Stimulated activated CD8-positive, alpha-beta memory T cell treated with anti-CD3 and anti-CD28 coated beads, Interleukin-4, amount 100 ng/mL, for 24 hours (primary cell): ENCODE results near the gene LILRA6.
"Not testable (repeated sequence)": the region's sequence is repeated elsewhere in the genome, so short reads cannot be mapped to it uniquely, and the experiment has no call there.

ENCODE experiments used
- DNase-seq: peaks from one replicate; pipeline ENCODE4 v3.0.0-alpha.2; 2020; ENCODE audit warnings: low read depth

LILRA6 gene

DNA sequence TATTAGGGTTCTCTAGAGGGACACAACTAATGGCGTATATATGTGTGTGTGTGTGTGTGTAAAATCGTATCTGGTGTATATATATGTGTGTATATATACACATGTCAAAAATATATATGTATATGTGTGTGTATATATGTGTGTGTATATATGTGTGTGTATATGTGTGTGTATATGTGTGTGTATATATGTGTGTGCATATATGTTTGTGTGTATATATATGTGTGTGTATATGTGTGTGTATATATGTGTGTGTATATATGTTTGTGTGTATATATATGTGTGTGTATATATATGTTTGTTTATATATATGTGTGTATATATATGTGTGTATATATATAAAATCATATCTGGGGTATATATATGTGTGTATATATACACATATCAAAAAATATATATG lies 19.9 kb upstream of the LILRA6 start:
- no peak for DNase-seq

DNA sequence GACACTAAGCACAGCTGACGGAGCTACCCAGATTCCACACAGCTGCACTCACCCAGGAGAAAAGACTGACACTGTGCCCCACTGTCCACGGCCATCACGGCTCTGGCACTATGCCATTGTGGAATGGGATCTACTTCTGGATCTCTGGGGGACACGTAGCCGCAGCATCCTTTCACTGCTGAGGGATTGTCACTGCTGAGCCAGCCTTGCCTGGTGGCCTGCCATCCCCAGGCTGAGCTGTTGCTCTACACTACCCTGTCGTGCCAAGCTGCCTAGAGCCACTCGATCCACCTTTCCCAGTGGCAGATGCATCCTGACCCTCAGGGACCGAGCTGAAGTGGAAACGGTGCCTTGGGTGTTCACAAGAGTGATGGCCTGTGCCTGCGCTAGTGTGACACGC lies 19.5 kb upstream of the LILRA6 start:
- DNase-seq: no peak

DNA sequence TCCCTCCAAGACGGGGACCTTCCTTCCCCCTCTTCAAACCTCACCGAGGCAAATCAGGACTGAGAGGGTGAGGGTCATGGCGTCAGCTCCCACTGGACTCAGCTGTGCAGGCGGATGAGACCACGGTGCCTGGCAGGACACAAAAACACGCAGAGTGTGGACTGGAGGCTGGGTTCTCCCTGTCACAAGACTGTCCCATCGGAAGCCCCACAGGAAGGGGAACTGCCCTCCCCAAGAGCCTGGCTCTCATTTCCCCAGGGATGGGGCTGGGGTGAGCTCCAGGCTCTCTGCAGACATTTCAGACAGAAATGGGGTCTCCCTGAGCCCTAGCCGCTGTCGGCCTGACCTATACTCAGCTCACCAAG lies 14.5 kb upstream of the LILRA6 start, which contains the start of gene LILRB5:
TSS of gene LILRB5 (minus strand) at position 158 of the 365 bp plus-strand sequence. CDS start at position 78, 80 bp downstream.
- DNase-seq: no peak

DNA sequence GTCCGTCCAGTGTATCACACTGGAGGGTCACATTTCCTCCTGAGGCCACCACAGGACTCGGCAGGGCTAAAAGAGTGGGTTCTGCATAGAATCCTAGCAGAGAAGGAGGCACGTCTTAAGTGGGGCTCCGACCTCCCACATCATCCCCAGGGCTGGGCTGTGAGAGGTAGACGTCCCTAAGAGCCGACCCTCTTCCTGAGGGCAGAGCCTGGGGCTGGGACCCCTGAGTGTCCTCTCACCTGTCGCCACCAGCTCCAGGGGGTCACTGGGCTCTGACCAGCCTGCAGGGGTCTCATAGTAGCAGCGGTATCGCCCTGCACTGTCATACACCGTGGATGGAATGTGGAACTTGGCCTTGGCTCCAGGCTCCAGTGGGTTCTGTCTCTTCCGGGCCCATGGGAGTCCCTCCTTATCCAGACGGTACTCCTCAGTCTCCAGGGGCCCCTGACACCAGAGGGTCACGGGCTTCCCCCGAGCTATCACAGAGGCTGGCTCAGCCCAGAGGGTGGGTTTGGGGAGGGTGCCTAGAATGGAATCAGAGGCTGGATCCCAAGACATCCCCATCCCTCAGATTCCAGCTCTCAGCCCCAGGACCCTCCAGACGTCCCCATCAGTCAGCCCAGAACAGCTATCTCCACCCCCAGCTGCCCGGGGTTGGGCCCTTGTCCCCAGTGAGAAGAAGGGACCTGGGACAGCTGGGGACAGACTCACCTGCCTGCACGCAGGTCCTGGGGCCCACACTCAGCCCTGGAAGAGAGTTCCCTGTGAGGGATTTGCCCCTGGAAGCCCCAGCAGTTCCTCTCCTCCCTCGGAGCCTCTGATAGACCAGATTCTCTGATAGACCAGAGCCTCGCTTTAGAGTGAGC lies 13.9 kb upstream of the LILRA6 start:
- DNase-seq: no peak

DNA sequence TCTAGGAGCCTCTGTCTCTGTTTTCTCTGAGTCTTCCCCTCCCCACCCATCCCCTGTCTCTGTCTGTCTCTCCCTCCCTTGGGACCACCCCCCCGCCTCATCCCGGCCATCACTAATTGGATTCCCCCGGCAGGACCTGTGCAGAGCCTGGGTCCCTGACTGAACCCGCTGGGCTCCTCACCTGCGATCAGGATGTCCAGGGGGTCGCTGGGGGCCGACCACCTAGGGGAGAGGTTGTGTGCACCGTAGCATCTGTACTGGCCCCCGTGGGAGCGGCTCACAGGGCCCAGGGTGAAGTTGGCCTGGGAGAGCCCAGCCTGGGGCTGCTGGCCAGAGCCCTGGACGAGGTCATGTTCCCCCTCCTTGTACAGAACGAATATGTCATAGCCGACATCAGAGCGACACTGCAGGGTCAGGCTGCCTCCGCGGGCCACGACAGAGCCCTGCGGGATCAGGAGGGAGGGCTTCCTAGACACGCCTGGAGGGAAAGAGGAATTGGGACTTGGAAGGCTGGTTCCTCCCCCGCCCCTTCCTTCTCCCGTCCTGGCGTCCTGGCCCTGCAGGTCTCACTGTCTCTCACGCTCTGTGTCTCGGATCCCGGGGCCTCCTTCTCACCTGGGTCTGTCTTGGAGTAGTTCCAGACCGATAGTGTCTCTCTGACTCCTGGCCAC lies 12.7 kb upstream of the LILRA6 start:
- no peak for DNase-seq

DNA sequence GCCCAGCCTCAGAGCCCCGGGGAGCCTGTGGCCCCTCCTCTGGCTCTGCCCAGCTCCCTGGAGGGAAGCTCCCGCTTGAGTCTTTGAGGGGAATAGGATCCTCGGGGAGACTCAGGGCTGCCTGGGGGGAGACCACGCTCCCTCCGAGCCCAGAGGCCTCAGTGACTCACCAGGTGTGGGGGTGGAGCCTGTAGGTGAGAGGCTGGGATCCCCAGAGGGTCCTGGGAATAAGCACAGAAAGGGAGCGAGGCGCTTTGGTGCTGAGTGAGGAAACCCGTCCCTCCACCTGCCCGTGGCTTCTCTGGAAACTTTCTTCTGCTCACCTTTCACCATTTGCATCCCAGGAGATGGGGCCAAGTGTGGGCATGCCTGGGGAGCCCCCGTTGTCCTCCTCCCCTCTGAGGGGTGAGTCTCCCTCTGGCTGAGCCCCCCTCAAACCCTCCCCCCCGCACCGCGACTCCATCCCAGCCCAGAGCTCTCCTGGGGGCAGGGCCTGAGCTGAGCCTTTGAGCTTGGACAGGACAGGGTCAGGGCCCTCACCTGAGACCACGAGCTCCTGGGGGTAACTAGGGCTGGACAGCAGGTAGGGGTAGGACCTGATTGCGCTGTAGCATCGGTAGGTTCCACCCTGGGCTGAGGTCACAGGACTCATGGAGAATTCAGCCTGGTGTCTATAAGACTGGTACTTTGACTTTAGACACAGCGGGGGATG lies 11.8 kb upstream of the LILRA6 start:
- no peak for DNase-seq

DNA sequence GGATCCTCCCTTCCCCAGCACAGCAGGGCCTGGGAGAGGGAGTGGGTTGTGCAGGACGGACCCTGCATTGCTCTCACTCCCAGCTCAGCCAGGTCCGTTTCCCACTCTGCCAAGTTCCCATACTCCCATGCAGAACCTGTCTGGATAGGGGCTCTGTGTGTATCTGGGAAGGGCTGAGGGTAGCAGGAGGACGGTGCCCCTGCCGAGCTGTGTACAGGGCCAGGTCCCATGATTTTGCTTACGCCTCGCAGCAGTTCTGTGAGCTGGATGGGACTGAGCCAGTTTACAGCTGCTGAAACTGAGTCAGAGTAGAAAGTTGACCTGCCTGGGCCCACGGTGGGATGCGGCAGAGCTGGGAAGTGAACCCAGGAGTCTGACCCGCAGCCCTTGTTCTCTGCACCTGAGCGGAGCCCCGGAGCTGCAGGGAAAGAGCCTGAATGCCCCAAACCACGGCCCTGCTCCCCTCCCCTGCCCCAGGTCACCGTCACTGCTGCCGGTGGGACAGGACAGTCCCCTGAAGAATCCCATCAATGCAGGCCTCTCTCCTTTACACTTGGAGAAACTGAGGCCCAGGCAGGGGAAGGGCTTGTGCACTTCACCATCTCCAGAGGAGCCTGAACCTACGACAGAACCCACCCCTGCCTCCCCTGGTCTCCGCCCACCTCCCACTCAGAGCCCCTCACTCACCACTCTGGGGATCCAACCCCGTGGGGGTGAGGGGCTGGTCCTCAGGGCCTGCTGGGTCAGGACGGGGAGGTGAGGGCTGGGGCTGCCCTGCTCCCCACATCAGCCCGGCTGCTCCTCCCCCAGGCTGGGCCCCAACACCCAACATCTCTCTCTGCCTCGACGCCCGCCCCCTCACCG lies 11.0 kb upstream of the LILRA6 start:
- no peak for DNase-seq

DNA sequence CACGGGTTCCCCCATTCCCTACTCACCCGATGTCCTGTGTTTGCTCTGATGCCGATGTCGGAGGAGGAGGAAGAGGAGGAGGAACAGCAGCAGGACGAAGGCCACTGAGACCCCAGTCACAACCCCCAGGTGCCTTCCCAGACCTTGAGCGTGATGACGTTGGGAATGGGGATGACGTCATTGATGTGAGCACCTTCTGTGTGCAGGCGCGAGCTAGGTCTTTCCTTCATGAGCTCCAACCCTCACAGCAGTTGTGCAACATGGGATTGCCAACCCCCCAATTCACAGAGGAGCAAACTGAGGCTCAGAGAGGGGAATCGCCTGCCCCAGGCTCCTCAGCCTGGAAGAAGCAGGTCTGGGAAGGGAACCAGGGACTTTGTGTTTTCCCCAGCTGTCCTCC lies 10.3 kb upstream of the LILRA6 start:
- no peak for DNase-seq

DNA sequence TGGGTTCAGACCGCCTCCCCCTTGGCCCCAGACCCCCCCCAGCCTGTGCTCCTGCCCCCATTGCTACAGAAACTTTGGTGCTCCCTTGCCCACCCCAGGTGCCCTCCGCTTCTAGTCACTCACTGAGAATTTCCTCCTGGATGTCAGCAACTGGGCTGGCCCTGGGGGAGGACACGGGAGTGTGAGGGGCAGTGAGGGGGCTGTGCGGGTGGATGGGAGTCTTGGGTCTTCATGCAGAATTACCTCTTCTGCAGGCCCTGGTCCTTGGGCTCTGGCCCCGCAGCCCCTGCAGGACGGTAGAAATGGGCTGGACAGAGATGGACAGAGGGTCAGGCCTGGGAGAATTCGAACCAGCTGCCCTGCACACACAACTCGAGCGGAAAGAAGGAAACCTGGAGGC lies 9.7 kb upstream of the LILRA6 start:
- DNase-seq: no peak

DNA sequence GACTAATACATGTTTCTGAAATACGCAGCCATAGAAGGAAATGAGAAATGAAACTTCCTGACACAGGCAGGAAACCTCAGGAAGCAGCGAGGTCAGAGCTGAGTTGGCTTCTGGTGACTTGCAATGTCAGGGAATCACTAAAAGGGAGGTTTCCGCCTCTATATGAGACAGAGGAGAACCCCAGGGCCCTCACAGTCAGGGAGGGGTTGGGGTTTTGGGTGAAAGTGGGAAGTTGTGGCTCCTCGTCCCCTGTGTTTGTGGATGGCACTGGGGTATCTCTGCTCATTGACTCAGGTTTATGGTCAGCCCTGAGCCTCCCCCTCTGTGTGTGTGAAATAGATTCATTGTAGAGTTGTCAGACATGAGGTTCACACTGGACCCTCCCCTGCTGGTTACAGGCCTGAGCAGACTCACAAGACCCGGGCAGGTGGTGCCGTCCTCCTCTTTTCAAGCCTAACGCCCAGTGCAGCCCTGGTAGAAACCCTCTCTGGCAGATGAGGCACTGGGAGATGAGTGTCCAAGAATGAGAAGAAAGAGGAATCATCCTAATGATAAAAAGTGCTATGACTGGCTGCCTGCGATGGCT lies 5.5 kb upstream of the LILRA6 start:
- DNase-seq: peak; percentile 9

DNA sequence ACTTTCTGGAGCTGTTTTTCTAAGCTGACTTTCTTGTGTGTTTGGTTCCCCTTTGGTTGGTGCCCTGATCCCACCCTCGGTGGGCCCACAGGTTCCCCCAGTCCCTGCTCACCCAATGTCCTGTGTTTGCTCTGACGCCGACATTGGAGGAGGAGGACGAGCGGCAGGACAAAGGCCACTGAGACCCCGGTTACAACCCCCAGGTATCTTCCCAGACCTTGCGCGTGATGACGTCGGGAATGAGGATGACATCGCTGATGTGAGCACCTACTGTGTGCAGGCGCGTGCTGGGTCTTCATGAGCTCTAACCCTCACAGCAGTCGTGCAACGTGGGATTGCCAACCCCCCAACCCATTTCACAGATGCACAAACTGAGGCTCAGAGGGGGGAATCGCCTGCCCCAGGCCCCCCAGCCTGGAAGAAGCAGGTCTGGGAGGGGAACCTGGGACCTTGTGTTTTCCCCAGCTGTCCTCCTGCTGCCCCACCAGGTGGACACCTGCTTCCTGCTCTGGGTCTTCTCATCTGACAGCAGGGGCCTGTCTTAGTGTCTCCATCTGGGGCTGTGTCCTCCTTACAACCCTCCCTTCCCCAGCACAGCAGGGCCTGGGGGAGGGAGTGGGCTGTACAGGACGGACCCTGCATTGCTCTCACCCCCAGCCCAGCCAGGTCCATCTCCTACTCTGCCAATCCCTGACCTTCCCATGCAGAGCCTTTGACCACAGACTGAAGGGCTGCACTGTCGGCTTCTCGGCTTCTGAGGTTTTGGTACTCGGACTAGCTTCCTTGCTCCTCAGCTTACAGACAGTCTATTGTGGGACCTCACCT lies 4.7 kb upstream of the LILRA6 start:
- no peak for DNase-seq

DNA sequence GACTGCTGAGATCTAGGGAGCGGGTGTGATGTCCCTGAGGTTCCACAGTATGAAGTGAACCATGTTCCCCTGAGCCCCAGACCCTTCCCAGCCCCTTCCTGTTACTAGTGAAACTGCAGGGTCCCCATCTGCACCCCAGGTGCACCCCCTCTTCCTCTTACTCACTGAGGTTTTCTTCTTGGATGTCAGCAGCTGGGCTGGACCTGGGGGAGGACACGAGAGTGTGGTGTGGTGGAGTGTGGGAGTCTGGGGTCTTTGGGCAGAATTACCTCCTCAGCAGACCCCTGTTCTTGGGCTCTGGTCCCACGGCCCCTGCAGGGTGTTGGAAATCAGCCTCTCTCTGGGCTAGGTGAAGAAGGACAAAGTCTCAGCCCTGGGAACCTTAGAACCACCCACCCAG lies 3.3 kb upstream of the LILRA6 start:
- DNase-seq: no peak

DNA sequence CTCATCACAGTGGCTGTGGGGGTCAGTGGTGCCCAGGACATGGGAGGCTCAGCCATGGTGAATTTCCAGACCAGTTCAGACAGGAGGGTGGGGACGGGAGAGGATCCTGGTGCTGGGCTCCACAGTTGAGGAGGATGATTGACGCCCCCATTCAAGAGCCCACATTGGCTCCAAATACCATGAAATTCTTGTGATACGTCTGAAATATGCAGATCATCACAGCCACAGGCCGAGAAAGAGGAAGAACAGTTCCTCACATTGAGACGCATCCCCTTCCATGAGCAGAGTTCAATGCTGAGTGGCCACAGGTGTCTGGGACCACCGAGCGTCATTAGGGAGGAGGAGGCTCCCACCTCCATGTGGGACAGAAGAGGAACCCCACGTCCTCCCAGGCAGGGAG lies 1.2 kb upstream of the LILRA6 start:
- DNase-seq: not testable (repeated sequence)

DNA sequence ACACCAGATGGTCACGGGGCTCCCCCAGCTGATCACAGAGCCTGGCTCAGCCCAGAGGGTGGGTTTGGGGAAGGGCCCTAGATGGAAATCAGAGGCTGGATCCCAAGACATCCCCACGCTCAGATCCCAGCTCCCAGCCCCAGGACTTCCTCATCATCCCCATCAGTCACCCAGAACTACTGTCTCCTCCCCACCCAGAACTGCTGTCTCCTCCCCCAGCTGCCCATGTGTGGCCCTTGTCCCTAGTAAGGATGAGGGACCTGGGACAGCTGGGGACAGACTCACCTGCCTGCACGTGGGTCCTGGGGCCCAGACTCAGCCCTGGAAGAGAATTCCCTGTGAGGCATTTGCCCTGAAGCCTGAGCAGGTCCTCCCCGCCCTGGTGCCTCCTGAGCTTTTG lies 356 bp downstream of the LILRA6 start:
- not testable (repeated sequence) for DNase-seq

DNA sequence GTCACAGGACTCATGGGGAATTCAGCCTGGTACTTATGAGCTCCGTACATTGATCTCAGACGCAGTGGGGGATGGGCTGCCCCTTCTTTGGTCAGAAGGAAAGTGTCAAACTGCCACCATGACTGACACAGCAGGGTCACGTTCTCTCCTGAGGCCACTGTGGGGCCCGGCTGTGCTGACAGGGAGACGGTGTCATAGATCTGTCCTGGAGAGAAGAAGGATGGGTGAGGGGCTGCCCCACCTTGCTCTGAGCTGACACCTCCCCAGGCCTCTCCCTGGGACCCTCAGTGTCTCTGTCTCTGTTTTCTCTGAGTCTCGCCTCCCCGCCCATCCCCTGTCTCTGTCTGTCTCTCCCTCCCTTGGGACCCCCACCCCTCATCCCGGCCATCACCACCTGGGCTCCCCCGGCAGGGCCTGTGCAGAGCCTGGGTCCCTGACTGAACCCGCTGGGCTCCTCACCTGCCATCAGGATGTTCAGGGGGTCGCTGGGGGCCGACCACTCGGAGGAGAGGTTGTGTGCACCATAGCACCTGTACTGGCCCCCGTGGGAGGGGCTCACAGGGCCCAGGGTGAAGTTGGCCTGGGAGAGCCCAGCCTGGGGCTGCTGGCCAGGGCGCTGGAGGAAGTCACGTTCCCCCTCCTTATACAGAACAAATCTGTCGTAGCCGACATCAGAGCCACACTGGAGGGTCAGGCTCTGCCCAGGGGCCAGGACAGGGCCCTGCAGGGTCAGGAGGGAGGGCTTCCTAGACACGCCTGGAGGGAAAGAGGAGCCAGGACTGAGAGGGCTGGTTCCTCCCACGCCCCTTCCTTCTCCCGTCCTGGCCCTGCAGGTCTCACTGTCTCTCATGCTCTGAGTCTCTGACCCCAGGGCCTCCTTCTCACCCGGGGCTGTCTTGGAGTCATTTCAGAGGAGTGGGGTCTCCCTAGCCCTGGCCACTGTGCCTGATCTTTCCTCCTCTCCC lies 1.9 kb downstream of the LILRA6 start:
- DNase-seq: not testable (repeated sequence)

DNA sequence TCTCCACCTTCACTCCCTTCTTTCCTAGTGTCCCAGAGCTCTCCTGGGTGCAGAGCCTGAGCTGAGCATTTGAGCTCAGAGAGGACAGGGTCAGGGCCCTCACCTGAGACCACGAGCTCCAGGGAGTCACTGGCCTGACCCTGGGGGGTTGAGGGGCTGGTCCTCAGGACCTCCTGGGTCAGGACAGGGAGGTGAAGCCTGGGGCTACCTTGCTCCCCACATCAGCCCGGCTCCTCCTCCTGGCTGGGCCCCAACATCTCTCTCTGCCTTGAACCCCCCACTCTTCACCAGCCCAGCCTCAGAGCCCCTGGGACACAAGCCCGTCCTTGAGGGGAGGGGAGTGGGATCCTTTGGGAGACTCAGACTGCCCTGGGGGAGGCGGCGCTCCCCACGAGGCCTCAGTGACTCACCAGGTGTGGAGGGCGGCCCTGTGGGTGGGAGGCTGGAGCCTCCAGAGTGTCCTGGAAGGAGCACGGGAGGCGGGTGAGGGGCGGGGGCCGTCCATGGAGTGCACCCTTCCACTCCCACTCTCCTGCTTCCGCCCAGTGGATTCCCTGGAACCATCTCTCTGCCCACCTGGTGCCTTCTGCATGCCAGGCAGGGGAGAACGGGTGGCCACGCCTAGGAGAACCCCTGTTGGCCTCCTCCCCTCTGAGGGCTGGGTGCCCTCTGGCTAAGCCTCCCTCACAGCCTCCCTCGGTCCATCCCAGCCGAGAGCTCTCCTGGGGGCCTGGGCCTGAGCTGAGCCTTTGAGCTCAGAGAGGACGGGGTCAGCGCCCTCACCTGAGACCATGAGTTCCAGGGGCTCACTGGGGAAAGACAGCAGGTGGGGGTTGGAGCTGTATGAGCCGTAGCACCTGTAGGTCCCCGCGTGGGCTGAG lies 2.9 kb downstream of the LILRA6 start:
- not testable (repeated sequence) for DNase-seq

DNA sequence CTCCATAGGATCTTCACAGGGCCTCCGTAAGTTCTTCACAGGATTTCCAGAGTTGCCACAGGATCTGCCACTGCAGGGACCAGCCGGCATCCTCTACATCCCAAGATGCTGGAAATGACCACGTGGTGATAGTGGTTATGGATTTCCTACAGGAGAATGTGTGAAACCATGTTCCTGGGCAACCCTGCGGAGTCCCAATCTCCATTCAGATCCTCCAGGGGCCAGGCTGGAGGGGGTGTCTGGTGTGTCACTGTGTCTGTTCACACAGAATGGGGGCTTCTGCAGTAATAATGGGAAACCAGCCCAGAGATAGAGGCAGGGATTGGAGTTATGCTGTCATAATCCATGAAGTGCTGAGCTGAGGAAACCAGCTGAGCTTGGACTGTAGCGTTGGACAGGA lies 8.6 kb downstream of the LILRA6 start:
- DNase-seq: no peak
